Renal cortical epithelial cell (primary cell): ENCODE results near the gene PTPN7. TPM values are rescaled to one million over a fixed set of nuclear protein-coding genes. Genes with fewer than 3 reads are reported as not detected.
A peak's percentile ranks its signal among the peaks of the same experiment; 100 is the strongest.
"Not testable (repeated sequence)": the region's sequence is repeated elsewhere in the genome, so short reads cannot be mapped to it uniquely, and the experiment has no call there.

Experiments
- DNase-seq: peaks from one replicate; pipeline ENCODE4 v3.0.0-alpha.2; 2011; ENCODE audit warnings: low read depth
- total RNA-seq: library from RNA; depleted of rRNA; stranded (reverse); fragments of >200 nt; gene quantifications from 2 replicates; pipeline ENCODE4 v1.2.3, GENCODE V29; 2014

PTPN7 gene
- total RNA-seq, 1 donor from 2014 or later: not detected

- DNase-seq: no peak
Observed at GRCh38 chr1:202152399-202152798, 8.0 kb downstream of the PTPN7 start.

GRCh38 chr1:202151045-202151444 lies 9.4 kb downstream of the PTPN7 start:
- DNase-seq: no peak

GRCh38 chr1:202150602-202151001 lies 9.8 kb downstream of the PTPN7 start:
- DNase-seq: no peak

DNA sequence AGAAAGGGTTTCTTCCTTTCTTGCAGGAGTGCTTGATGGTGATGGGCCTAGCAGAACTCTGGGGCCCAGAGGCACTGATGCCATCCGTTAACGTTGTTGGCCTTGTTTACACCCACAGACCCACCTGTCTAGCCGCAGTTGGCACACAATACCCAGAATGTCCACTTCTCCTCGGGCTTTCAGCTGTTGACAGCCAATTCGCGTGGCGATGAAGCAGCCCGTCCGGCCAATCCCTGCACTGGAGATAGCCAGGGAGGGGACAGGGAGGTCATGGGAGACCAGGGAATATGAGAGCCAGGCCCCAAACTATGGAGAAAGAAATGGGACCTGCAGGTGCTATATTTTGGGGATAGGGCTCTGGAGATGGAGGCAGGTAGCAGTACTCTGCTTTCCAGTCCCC lies 10.2 kb downstream of the PTPN7 start:
- no peak for DNase-seq

DNA sequence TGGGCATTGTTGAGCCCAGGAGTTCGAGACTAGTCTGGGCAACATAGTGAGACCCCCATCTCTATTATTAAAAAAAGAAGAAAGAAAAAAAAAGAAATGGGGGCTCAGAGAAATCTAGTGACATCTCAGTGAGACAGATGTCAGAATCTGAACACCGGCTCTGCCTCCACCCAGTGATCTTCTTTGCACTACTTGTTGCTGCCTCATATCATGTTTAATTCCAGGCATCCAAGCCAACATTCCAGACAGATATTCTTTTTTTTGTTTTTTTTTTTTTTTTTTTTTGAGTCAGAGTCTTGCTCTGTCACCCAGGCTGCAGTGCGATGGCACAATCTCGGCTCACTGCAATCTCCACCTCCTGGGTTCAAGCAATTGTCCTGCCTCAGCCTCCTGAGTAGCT lies 10.8 kb downstream of the PTPN7 start:
- DNase-seq: no peak

DNA sequence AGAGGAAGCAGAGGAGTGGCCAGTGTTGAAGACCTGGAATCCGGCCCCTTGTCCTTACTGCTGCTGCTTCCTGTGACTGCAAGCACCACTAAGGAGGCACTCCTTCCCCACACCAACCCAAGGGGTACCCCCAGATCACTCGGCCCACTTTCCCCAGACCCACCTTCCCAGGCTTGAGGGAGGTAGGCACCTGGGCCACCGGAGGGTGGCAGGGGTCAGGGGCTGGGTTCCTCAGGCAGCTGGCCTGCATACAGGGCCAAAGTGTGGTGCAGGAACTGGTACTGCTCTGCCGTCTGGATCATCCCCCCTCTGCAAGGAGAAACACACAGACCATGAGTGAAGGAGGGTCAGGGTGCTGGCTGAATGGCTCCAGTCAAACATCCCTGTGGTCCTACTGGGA lies 12.0 kb downstream of the PTPN7 start:
- no peak for DNase-seq

DNA sequence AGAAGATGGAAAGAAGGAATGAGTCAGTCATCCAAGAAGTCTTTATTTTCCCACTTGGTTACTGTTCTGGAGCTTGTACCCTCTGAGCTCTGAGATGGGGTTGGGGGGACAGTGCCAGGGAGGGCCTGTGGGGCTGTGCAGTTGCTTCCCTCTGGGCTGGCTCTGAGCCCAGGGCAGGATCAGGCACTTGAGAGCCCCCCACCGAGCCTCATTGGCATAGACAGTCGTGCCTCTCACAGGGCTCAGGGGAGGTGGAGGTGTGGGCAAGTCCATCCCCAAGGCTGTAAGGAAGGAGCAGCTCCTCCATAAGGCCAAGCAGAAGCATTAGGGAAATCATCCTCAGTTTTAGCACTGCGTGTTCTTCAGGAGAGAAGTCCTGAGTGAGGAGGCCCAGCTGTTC lies 13.4 kb downstream of the PTPN7 start:
- no peak for DNase-seq

DNA sequence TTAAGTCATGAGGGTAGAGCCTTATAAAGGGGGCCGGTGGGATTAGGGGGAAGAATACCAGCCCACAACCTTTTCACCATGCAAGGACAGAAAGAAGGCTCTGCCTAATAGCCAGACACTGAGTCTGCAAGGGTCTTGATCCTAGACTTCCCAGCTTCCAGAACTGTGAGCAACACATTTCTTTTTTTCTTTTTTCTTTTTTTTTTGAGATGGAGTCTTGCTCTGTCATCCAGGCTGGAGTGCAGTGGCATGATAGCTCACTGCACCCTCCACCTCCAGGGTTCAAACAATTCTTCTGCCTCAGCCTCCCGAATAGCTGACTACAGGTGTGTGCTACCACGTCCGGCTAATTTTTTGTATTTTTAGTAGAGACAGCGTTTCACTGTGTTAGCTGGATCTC lies 14.1 kb downstream of the PTPN7 start:
- DNase-seq: no peak

DNA sequence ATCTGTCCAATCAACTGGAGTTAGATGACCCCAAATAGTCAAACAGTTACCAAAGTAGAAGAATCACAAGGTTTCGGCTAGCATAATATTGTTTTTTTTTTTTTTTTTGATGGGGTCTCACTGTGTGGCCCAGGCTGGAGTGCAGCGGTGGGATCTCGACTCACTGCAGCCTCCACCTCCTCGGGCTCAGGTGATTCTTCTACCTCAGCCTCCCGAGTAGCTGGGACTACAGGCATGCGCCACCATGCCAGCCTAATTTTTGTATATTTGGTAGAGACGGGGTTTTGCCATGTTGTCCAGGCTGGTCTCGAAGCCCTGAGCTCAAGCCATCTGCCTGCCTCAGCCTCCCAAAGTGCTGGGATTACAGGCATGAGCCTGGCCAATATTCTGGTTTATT lies 14.7 kb downstream of the PTPN7 start:
- not testable (repeated sequence) for DNase-seq

DNA sequence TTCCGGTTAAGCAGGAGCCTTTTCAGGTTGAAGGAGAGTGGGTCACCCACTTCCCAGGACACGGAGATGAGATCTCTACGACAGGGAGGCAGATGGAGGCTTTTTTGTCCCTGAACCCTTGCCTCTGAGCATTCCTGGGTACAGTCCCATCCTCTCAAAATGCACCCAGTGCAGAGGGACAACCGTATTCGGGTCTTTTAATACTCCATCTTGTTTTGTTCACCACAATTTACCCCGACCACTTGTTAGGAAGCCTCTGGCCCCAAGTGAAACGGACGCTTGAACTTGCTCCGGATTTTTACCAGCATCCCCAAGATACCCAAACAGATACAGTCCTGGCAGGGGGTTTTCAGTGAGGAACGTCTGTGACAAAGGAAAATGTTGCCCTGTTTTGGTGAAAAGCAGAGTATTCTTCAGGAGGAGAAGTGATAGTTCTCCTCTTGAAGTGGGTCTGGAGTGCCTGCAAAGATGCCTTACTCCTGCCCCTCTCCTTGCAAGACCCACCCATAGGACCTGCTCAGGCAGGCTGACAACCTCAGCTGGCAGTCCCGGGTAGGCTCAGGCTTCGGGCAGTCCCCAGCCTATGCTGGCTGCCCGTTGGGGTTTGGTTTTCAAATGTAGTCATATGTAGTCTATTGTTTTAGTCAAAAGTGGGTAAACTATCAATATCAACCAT lies 15.2 kb downstream of the PTPN7 start:
- DNase-seq: no peak

- no peak for DNase-seq
Observed at GRCh38 chr1:202144402-202145067, 15.9 kb downstream of the PTPN7 start, which contains the start of gene ARL8A. TSS of gene ARL8A (minus strand) at chr1:202144737. CDS start at chr1:202144572, 165 bp downstream.

- DNase-seq: no peak
Observed at GRCh38 chr1:202143768-202144401, 16.5 kb downstream of the PTPN7 start.

GRCh38 chr1:202143011-202143767 lies 17.2 kb downstream of the PTPN7 start:
- DNase-seq: no peak

DNA sequence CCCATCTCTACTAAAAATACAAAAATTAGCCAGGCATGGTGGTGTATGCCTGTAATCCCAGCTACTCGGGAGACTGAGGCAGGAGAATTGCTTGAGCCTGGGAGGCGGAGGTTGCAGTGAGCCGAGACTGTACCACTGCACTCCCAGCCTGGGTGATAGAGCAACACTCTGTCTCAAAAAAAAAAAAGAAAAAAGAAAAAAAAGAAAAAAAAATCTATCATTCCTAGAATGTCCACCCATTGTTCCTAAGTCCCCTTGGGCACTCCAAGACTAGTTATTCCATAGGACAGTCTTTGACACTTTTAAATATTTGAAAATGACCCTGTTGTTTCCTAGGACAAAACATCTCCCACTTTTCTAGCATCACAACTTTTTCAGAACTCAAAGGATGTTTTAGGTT lies 18.9 kb downstream of the PTPN7 start:
- not testable (repeated sequence) for DNase-seq

- no peak for DNase-seq
Observed at GRCh38 chr1:202140833-202141232, 19.6 kb downstream of the PTPN7 start.

DNA sequence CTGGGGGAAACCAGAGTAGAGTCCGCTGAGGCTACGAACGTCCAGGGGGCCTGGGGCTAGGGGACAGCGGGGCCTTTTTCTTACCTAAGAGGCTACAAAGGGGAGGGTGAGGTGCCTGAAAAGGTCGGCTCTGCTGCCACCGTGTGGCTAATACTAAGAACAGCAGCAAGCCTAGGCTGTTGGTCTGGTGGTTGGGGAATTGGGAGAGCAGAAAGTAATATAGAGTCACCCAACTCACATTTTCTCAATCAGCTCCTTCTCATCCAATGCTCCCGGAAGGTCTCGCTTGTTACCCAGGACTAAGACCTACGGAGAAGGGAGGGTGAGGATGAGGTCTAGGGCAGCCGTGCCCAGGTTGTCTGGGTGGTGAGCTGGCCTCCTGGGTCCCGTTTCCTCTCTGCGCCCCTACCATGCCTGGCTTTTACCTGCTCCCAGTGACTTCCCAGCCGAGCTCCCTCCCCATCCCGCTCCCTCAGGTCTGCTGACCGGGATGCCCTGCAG lies 25.1 kb downstream of the PTPN7 start:
- peak; percentile 51 for DNase-seq

GRCh38 chr1:202134645-202135172 lies 25.7 kb downstream of the PTPN7 start:
- no peak for DNase-seq

DNA sequence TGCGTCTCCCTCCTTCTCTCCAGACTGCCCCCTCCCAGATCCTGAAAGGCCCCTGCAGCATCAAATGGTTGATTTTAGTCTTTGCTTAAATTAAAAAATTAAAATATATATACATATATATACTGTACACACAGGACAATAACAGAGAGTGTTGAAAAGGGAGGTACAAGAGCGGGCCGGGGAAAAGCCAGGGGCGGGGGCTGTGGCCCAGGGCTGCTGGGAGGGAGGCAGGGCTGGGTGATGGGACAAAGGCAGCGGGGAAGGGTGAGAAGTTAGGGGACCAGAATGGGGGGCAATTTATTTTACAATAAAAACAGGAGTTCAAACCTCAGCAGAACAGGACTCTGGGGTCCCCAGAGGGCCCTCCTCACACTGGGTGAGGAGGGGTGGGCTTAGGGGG lies 26.4 kb downstream of the PTPN7 start:
- no peak for DNase-seq

DNA sequence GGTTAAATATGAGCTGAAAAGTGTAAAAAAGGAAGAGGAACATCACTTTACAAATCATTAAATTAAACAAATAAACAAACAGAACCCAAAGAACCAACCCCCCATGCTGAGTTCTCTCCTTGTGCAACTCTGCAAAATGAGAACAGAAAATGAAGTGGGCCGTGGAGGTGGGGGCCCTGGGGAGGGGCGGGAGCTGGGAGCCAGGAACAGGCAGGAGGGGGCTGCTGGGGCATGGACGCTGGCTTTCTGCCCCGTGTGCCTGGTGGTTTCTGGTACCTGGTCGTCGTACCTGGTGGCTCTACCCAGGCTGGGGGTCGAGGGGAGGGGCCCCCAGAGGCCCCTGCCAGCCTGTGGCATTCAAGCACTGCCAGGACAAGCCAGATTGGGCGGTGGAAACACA lies 26.9 kb downstream of the PTPN7 start:
- no peak for DNase-seq

GRCh38 chr1:202133001-202133400 lies 27.4 kb downstream of the PTPN7 start:
- DNase-seq: no peak

GRCh38 chr1:202131956-202132821 lies 28.2 kb downstream of the PTPN7 start:
- DNase-seq: no peak
